Right lobe of liver (tissue), 4 donors: ENCODE measurements around the gene MAPK8.

Source experiments
- CTCF ChIP-seq, 4 donors: fragments of 200-600 bp in 3 of 4; fragments of 450-650 bp in 1 of 4; IDR thresholded peaks; one replicate each; pipeline versions ENCODE4 v1.5.1 to v1.8.0; 2016 to 2022; ENCODE audit warnings: antibody characterized with exemption in 4 of 4, mild to moderate bottlenecking in 2 of 4
- POLR2A ChIP-seq: fragments of 450-650 bp; IDR thresholded peaks from one replicate; pipeline ENCODE4 v1.6.1; 2017; ENCODE audit warnings: antibody characterized with exemption, mild to moderate bottlenecking
- donor health status: DM: no; HTN: no; CAD: no.
- donor health status: DM: no; HTN: no; CAD: no.
- donor health status: DM: no; HTN: yes; CAD: no.

GRCh38 chr10:48365668-48366067, 59.2 kb downstream of the MAPK8 start:
- no peak for TF ChIP-seq CTCF (IDR thresholded peaks at IDR 0.05)
- no peak for TF ChIP-seq POLR2A
